ENCODE results near the gene ETFBKMT. TPM values are rescaled to one million over a fixed set of nuclear protein-coding genes. Genes with fewer than 3 reads are reported as not detected.

The ETFBKMT gene
- total and polyA plus RNA-seq, 12 donors, result 1.7 to 8.7 (median 5.9) TPM

Other genes with a start within 250 kb of the ETFBKMT start
- 10 to 100 TPM; 28.0 to 60.8 (median 46.4) TPM for gene DENND5B, start 68.6 kb upstream of the ETFBKMT start, total RNA-seq
- gene DENND5B, start 68.6 kb upstream of the ETFBKMT start, polyA plus RNA-seq, result 10 to 100 TPM in 1 of 2 donors, 1 to 10 TPM in 1; 5.2 to 11.2 TPM
- 10 to 100 TPM; 12.7 to 24.9 (median 14.6) TPM for gene AMN1, start 69.3 kb downstream of the ETFBKMT start, total RNA-seq
- 10 to 100 TPM; 11.3 to 12.1 TPM for gene AMN1, start 69.3 kb downstream of the ETFBKMT start, polyA plus RNA-seq